K562 (cell line): ENCODE measurements around the gene TUT4. TPM values are rescaled to one million over a fixed set of nuclear protein-coding genes. Genes with fewer than 3 reads are reported as not detected.

Experiments used
- ATAC-seq: fragments of 200-7000 bp; cut with Tn5 transposase; 3 replicates; pipeline ENCODE4 v1.9.1; 2020; ENCODE audit warnings: moderate library complexity
- BruUV-seq: library from RNA; stranded (reverse); fragments of 400-500 nt; replicated peaks from 2 replicates; lab custom pipeline; 2021; lab: Mats Ljungman, UMichigan
- CTCF ChIA-PET: fragments of 300-600 bp; formaldehyde crosslinking; extraction: SDS; loops from one replicate; lab custom pipeline; 2021; ENCODE audit warnings: low intra/inter-chr PET ratio; lab: Yijun Ruan, JAX
- POLR2A ChIA-PET: fragments of 300-600, 350-650 bp; sonication (Branson Sonifier 250); formaldehyde crosslinking; extraction: SDS; loops from one replicate; lab custom pipeline; 2021; ENCODE audit warnings: antibody characterized with exemption, inconsistent platforms; lab: Yijun Ruan, JAX
- DNase-seq, 4 experiments: peaks; one replicate each; pipeline versions ENCODE4 v3.0.0 to v3.0.0-alpha.2; 2011 to 2018; ENCODE audit warnings: low spot score in 3 of 4, mixed read lengths in 3 of 4; ENCODE audit errors: extremely low read depth in 1 of 4
- FAIRE-seq: peaks from 2 replicates; lab custom pipeline; 2011; peaks lifted over from hg19 to GRCh38; lab: Jason Lieb, UNC
- H2AFZ ChIP-seq: 2 replicates; pipeline ENCODE4 v1.6.0; 2011; ENCODE audit warnings: low read depth, low read length, control low read depth, inconsistent platforms
- H3K27ac ChIP-seq: fragments of 200-600 bp; 3 replicates; pipeline ENCODE4 v1.8.0; 2011; ENCODE audit warnings: low read depth, mild to moderate bottlenecking, control low read depth, inconsistent platforms, low read length, moderate library complexity, mixed read lengths; ENCODE audit errors: extremely low read depth
- H3K27me3 ChIP-seq, 2 experiments: fragments of 300-600 bp in 1 of 2; 2 replicates in 1 of 2; 3 replicates in 1 of 2; pipeline versions ENCODE4 v1.6.0 to v1.8.0; 2011; ENCODE audit warnings: inconsistent platforms in 2 of 2, low read length in 2 of 2, mild to moderate bottlenecking in 1 of 2, mixed read lengths in 1 of 2, moderate library complexity in 1 of 2; ENCODE audit not compliant: control insufficient read depth in 2 of 2, insufficient read depth in 2 of 2
- H3K36me3 ChIP-seq: fragments of 300-600 bp; 3 replicates; pipeline ENCODE4 v1.8.0; 2011; ENCODE audit warnings: mild to moderate bottlenecking, low read length, inconsistent platforms; ENCODE audit not compliant: control insufficient read depth, insufficient read depth
- H3K4me1 ChIP-seq, 2 experiments: fragments of 200-600 bp in 1 of 2; replicated peaks in 1 of 2; 2 replicates in 1 of 2; 3 replicates in 1 of 2; pipeline versions ENCODE4 v1.5.1 to v1.8.0; 2011; ENCODE audit warnings: inconsistent platforms in 2 of 2, low read length in 2 of 2, mild to moderate bottlenecking in 1 of 2, mixed read lengths in 1 of 2, moderate library complexity in 1 of 2; ENCODE audit not compliant: control insufficient read depth in 2 of 2, insufficient read depth in 2 of 2
- H3K4me2 ChIP-seq: 2 replicates; pipeline ENCODE4 v1.6.1; 2011; ENCODE audit warnings: low read length, control low read depth, inconsistent platforms, mixed read lengths; ENCODE audit not compliant: insufficient read depth
- H3K4me3 ChIP-seq: fragments of 200-600 bp; sonication (generic), shearing (Covaris generic); 2 replicates; pipeline ENCODE4 v1.5.1; 2016; ENCODE audit warnings: control low read depth, inconsistent platforms
- H3K79me2 ChIP-seq: fragments of 200-600 bp; 3 replicates; pipeline ENCODE4 v1.8.0; 2011; ENCODE audit warnings: low read length, inconsistent platforms; ENCODE audit not compliant: control insufficient read depth, insufficient read depth
- H3K9ac ChIP-seq, 2 experiments: 2 replicates each; pipeline versions ENCODE4 v1.6.0 to v1.6.1; 2011; ENCODE audit warnings: low read depth in 2 of 2, low read length in 2 of 2, control low read depth in 1 of 2, inconsistent platforms in 1 of 2, mild to moderate bottlenecking in 1 of 2, mixed read lengths in 1 of 2; ENCODE audit not compliant: insufficient read depth in 1 of 2
- H3K9me1 ChIP-seq: one replicate; pipeline ENCODE4 v1.6.0; 2011; ENCODE audit warnings: inconsistent platforms, mild to moderate bottlenecking, low read length, moderate library complexity; ENCODE audit not compliant: control insufficient read depth, insufficient read depth
- H3K9me3 ChIP-seq: replicated peaks from 2 replicates; pipeline ENCODE4 v1.5.1; 2011; ENCODE audit warnings: low read depth, low read length, inconsistent platforms; ENCODE audit not compliant: control insufficient read depth, insufficient read depth
- H4K20me1 ChIP-seq: replicated peaks from 2 replicates; pipeline ENCODE4 v1.6.1; 2011; ENCODE audit warnings: low read length, inconsistent platforms, mixed read lengths; ENCODE audit not compliant: control insufficient read depth, insufficient read depth
- CHD2 ChIP-seq: IDR thresholded peaks from 2 replicates; pipeline ENCODE4 v1.6.1; 2011; ENCODE audit warnings: low read depth, low read length
- CREBBP ChIP-seq: IDR thresholded peaks from one replicate; pipeline ENCODE4 v1.6.1; 2012; ENCODE audit warnings: low read depth, mild to moderate bottlenecking, control low read depth, inconsistent platforms, low read length
- FOXM1 ChIP-seq, 2 experiments: fragments of 450-650 bp in 1 of 2; sonication (generic) in 1 of 2; formaldehyde crosslinking in 1 of 2; IDR thresholded peaks; 2 replicates each; pipeline versions ENCODE4 v1.6.1 to v1.9.0; 2017 to 2022; ENCODE audit warnings: low read depth in 2 of 2, mild to moderate bottlenecking in 2 of 2, missing genetic modification reagents in 1 of 2, moderate library complexity in 1 of 2
- TRIM24 ChIP-seq, 2 experiments: fragments of 450-650 bp; IDR thresholded peaks; 2 replicates each; pipeline ENCODE4 v1.6.1; 2016
- ZNF263 ChIP-seq: sonication (generic); formaldehyde crosslinking; IDR thresholded peaks from 2 replicates; pipeline ENCODE4 v1.8.0; 2022; ENCODE audit warnings: mild to moderate bottlenecking, missing genetic modification reagents, borderline replicate concordance
- ZNF707 ChIP-seq: fragments of 250-450 bp; sonication (Bioruptor Pico); conservative IDR thresholded peaks from 2 replicates; pipeline ENCODE4 v1.8.0; 2022; ENCODE audit warnings: inconsistent platforms, mild to moderate bottlenecking, moderate library complexity
- WGBS: fragments of 100-300 bp; shearing (Covaris generic); methylation state at CpG from one replicate; pipeline ENCODE4 v1.1.6; 2016; ENCODE audit warnings: low coverage, mixed read lengths; ENCODE audit not compliant: insufficient coverage; ENCODE audit errors: missing lambda C conversion rate; 5-methylcytosine and 5-hydroxymethylcytosine counted together
- in situ Hi-C: fragments of 300-500 bp; cut with MboI; formaldehyde crosslinking; loops from 4 replicates; pipeline ENCODE4 v1.15.0; 2018; ENCODE audit warnings: inconsistent platforms, mixed read lengths
- intact Hi-C: fragments of 100-400 bp; cut with micrococcal nuclease; formaldehyde crosslinking; loops from 2 replicates; pipeline ENCODE4 v1.14.2; 2022
- polyA plus RNA-seq, 8 experiments: library from polyadenylated mRNA; depleted of rRNA in 4 of 8; stranded (reverse) in 5 of 8; unstranded in 3 of 8; fragments of >200 nt; fragmentation: Nextera tagmentation in 2 of 8; fragmentation: Illumina TruSeq in 1 of 8; extraction: Ambion mirVana in 2 of 8; extraction: Trizol in 1 of 8; gene quantifications; 2 replicates each; pipeline versions ENCODE4 v1.2.1 to v1.2.3, GENCODE V29; 2011 to 2014; ENCODE audit warnings: inconsistent platforms in 1 of 8, missing spikeins in 1 of 8
- total RNA-seq, 7 experiments: library from RNA; depleted of rRNA in 6 of 7; stranded (reverse); fragments of >200 nt in 6 of 7; fragmentation: Illumina TruSeq in 2 of 7; extraction: Trizol in 2 of 7; gene quantifications; 2 replicates each; pipeline versions ENCODE4 v1.2.1 to v1.2.3, GENCODE V29; 2011 to 2021; ENCODE audit warnings: low replicate concordance in 1 of 7
- TF ChIP-seq, protein P1 (sequence below): fragments of 450-650 bp; formaldehyde crosslinking; IDR thresholded peaks from 2 replicates; pipeline ENCODE4 v1.4.0; 2022; ENCODE audit warnings: mild to moderate bottlenecking, moderate library complexity
- TF ChIP-seq, protein P2 (sequence below), 3 experiments: fragments of 200-800 bp in 1 of 3; fragments of 250-450 bp in 1 of 3; fragments of 450-650 bp in 1 of 3; sonication (Bioruptor Pico) in 1 of 3; sonication (Bioruptor generic) in 1 of 3; formaldehyde crosslinking in 1 of 3; IDR thresholded peaks; 2 replicates each; pipeline versions ENCODE4 v1.6.1 to v1.8.0; 2016 to 2022; ENCODE audit warnings: mild to moderate bottlenecking in 2 of 3, missing genetic modification characterization in 2 of 3, missing compliant biosample characterization in 1 of 3, moderate library complexity in 1 of 3

TUT4 gene
- total and polyA plus RNA-seq, 9 of the 15 experiments (the other 6 are each of a cell fraction or from before 2014, with no cell fraction given), result 15.8 to 53.5 (median 36.7) TPM

DNA sequence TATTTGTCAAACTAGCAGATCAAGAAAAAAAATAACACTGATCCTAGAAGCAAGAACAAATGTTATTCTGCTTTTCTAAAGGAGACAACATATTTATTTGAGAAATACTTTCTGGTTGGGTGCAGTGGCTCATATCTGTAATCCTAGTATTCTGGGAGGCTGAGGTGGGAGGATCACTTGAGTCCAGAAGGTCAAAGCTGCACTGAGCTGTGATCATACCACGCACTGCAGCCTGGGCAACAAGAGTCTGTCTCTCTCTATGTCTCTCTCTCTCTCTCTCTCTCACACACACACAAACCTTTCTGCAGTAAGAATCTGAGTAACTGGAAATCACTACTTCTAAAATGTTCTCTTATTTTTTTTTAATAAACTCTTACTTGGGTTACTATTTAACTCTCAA, 117.2 kb downstream of the TUT4 start:
- no peak for DNase-seq
- WGBS, result 85% methylated on average over 1 of the region's 1 CpG
- Histone ChIP-seq H3K27me3 (no peaks in the 10 kb centered on the region), H3K27ac (no peak overlapping the region), H3K9me1 (no peaks in the 10 kb centered on the region), H2AFZ (no peak overlapping the region), H3K9me3 (no peaks in the 10 kb centered on the region), H3K4me3 (no peak overlapping the region), H3K9ac (no peak overlapping the region), H3K79me2 (no peaks in the 10 kb centered on the region), H4K20me1 (no peaks in the 10 kb centered on the region), H3K36me3 (peaks cover 54% of the 10 kb centered on the region), H3K4me2 (no peak overlapping the region), H3K4me1 (no peaks in the 10 kb centered on the region)
- no TSS peak for BruUV-seq
- no peak for ATAC-seq
- CTCF ChIA-PET, result no interaction called here
- FAIRE-seq, result peak; percentile 6
- in situ Hi-C loops, result no loop called here
- POLR2A ChIA-PET, result interaction anchor here (0.6 kb wide), 1 partner anchor 192 kb away, joined by 4 read pairs; no protein-coding TSS in a partner anchor
- TF ChIP-seq, protein P1, sequence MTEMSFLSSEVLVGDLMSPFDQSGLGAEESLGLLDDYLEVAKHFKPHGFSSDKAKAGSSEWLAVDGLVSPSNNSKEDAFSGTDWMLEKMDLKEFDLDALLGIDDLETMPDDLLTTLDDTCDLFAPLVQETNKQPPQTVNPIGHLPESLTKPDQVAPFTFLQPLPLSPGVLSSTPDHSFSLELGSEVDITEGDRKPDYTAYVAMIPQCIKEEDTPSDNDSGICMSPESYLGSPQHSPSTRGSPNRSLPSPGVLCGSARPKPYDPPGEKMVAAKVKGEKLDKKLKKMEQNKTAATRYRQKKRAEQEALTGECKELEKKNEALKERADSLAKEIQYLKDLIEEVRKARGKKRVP, result no peak
- TF ChIP-seq FOXM1 (IDR thresholded peaks at IDR 0.05; ENCODE audit: low read depth) (no peak), FOXM1 (CRISPR knock-in tag; IDR thresholded peaks at IDR 0.05; ENCODE audit: low read depth) (no peak), CHD2 (no peak), ZNF707 (no peak), ZNF263 (no peak), CREBBP (no peak), TRIM24 (IDR thresholded peaks at IDR 0.05) (no peak)
- TF ChIP-seq, protein P2, sequence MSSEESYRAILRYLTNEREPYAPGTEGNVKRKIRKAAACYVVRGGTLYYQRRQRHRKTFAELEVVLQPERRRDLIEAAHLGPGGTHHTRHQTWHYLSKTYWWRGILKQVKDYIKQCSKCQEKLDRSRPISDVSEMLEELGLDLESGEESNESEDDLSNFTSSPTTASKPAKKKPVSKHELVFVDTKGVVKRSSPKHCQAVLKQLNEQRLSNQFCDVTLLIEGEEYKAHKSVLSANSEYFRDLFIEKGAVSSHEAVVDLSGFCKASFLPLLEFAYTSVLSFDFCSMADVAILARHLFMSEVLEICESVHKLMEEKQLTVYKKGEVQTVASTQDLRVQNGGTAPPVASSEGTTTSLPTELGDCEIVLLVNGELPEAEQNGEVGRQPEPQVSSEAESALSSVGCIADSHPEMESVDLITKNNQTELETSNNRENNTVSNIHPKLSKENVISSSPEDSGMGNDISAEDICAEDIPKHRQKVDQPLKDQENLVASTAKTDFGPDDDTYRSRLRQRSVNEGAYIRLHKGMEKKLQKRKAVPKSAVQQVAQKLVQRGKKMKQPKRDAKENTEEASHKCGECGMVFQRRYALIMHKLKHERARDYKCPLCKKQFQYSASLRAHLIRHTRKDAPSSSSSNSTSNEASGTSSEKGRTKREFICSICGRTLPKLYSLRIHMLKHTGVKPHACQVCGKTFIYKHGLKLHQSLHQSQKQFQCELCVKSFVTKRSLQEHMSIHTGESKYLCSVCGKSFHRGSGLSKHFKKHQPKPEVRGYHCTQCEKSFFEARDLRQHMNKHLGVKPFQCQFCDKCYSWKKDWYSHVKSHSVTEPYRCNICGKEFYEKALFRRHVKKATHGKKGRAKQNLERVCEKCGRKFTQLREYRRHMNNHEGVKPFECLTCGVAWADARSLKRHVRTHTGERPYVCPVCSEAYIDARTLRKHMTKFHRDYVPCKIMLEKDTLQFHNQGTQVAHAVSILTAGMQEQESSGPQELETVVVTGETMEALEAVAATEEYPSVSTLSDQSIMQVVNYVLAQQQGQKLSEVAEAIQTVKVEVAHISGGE (CRISPR knock-in tag; IDR thresholded peaks at IDR 0.05), result no peak
- intact Hi-C loops, result no loop called here
